Vagina (tissue), 2 donors: ENCODE results near the gene ARFRP1.

Experiments
- POLR2A ChIP-seq, 2 donors: fragments of 450-650 bp; IDR thresholded peaks; one replicate each; pipeline ENCODE4 v1.6.1; 2017; ENCODE audit warnings: antibody characterized with exemption in 2 of 2, mild to moderate bottlenecking in 2 of 2, moderate library complexity in 2 of 2
- POLR2AphosphoS5 ChIP-seq, 2 donors: sonication (generic); formaldehyde crosslinking; IDR thresholded peaks; one replicate each; pipeline ENCODE4 v1.9.0; 2017; ENCODE audit warnings: antibody characterized with exemption in 2 of 2, mild to moderate bottlenecking in 2 of 2, low read depth in 1 of 2; ENCODE audit not compliant: insufficient read depth in 1 of 2
- TF ChIP-seq, protein P1 (sequence below), 3 experiments: fragments of 450-650 bp in 2 of 3; fragments of 200-600 bp in 1 of 3; sonication (generic) in 1 of 3; IDR thresholded peaks; one replicate each; pipeline ENCODE4 v1.5.1; 2017 to 2019; ENCODE audit warnings: antibody characterized with exemption in 3 of 3, mild to moderate bottlenecking in 2 of 3, moderate library complexity in 2 of 3

DNA sequence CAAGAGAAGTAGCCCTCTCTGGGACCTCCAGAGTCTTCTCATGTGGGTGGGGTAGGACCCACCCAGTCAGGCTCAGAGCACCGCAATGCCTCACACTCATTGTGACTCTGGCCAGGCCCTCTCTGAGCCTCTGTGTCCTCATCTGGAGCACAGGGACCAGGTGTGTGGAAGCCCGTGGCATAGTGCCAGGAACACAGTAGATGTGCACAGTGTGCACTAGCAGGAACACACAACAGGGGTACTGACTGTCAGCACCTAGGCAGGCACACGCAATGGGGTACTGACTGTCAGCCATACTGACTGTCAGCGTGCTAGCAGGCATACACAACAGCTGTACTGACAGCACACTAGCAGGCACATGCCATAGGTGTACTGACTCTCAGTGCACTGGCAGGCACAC is 52.5 kb downstream of the ARFRP1 start:
- TF ChIP-seq POLR2A (IDR thresholded peaks at IDR 0.05) (no peak), POLR2AphosphoS5 (IDR thresholded peaks at IDR 0.05; ENCODE audit: insufficient read depth in 1 of 2, low read depth in 1 of 2) (no peak)
- TF ChIP-seq, protein P1, sequence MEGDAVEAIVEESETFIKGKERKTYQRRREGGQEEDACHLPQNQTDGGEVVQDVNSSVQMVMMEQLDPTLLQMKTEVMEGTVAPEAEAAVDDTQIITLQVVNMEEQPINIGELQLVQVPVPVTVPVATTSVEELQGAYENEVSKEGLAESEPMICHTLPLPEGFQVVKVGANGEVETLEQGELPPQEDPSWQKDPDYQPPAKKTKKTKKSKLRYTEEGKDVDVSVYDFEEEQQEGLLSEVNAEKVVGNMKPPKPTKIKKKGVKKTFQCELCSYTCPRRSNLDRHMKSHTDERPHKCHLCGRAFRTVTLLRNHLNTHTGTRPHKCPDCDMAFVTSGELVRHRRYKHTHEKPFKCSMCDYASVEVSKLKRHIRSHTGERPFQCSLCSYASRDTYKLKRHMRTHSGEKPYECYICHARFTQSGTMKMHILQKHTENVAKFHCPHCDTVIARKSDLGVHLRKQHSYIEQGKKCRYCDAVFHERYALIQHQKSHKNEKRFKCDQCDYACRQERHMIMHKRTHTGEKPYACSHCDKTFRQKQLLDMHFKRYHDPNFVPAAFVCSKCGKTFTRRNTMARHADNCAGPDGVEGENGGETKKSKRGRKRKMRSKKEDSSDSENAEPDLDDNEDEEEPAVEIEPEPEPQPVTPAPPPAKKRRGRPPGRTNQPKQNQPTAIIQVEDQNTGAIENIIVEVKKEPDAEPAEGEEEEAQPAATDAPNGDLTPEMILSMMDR (IDR thresholded peaks at IDR 0.05): no peak
